DND-41 (cell line): ENCODE results near the gene RNF213.

Experiments used
- CTCF ChIP-seq: IDR thresholded peaks from 2 replicates; pipeline ENCODE4 v1.5.1; 2012; ENCODE audit warnings: borderline replicate concordance, low read length, moderate library complexity, mild to moderate bottlenecking; ENCODE audit not compliant: poor library complexity, severe bottlenecking; ENCODE audit errors: extremely low read depth
- EZH2 ChIP-seq: IDR thresholded peaks from 3 replicates; pipeline ENCODE4 v1.6.1; 2012; ENCODE audit warnings: borderline replicate concordance, low read depth, mild to moderate bottlenecking, moderate library complexity, low read length, inconsistent platforms; ENCODE audit not compliant: severe bottlenecking

DNA sequence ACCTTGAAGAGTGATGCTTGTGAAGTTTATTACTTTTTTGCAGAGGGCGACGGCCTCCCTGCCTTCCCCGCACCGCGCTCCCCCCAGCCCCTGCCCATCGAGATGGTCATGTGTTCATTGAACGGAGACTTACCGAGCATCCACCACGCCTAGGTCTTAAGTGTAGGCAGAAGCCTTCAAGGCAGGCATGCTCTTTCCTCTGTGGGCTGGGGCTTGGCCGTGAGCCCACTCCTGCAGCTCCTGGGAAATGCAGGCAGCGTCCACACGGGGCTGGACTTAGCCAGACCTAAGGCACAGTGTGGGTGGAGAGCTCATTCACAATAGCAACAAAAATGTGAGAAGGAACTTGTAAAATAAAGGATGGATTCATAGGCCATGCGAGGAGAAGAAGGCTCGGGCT is 19.2 kb downstream of the RNF213 start:
- no peak for TF ChIP-seq EZH2
- TF ChIP-seq CTCF, result no peak
